Epithelial cell of alveolus of lung (primary cell): ENCODE measurements around the gene VPS26B. TPM values are rescaled to one million over a fixed set of nuclear protein-coding genes. Genes with fewer than 3 reads are reported as not detected.

Source experiments
- total RNA-seq: library from RNA; depleted of rRNA; stranded (reverse); fragments of >200 nt; gene quantifications from 2 replicates; pipeline ENCODE4 v1.2.1, GENCODE V29; 2015

VPS26B gene
- total RNA-seq, result 32.8 and 32.9 TPM in 2 replicates

DNA sequence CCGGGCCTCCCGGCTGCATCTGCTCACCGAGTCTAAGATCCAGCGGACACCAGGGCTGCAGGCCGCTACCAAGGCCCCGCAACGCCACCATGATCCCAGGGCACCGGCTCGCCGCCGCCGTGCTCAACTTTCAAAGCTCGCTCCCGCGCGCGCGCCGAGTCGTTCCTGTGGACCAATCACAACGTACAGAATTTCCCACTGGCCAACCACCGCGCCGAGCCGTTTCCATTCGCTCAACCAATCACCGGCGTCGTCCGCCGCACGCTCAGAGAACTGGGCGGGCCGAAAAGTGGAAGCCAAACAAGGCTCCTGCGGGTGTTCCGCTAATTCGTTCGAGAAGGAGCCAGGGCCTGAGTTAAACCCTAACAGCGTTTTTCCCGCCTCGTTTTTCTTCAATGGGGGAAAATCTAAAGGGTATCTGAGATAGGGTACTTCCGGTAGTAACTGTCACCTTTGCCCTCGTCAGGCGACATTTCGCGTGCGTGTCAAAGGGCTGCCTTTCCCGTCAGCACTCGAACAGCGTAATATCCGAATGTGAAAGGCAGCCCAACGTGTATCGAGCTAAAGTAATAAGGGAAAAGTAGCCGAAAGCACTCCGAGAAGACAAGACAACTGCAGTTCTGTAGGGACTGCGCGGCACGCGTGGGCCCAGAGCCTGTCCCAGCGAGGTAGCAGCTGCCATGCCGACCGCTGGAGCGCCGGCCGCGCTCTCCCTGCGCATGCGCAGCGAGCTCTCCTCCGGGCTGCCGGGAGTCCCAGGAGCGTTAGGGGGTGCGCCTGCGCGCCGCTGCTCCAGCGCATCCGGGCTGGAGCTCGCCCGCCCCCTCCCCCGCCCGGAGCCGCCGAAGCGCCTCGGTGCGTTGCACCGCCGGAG lies at the start of gene VPS26B, which contains the start of gene NCAPD3:
Gene VPS26B (plus strand): TSS at position 836 of the 874 bp plus-strand sequence. CDS start 452 bp downstream, outside the sequence.
Gene NCAPD3 (minus strand): TSS at position 132 of the 874 bp plus-strand sequence. CDS start 41 bp downstream, at position 91.

DNA sequence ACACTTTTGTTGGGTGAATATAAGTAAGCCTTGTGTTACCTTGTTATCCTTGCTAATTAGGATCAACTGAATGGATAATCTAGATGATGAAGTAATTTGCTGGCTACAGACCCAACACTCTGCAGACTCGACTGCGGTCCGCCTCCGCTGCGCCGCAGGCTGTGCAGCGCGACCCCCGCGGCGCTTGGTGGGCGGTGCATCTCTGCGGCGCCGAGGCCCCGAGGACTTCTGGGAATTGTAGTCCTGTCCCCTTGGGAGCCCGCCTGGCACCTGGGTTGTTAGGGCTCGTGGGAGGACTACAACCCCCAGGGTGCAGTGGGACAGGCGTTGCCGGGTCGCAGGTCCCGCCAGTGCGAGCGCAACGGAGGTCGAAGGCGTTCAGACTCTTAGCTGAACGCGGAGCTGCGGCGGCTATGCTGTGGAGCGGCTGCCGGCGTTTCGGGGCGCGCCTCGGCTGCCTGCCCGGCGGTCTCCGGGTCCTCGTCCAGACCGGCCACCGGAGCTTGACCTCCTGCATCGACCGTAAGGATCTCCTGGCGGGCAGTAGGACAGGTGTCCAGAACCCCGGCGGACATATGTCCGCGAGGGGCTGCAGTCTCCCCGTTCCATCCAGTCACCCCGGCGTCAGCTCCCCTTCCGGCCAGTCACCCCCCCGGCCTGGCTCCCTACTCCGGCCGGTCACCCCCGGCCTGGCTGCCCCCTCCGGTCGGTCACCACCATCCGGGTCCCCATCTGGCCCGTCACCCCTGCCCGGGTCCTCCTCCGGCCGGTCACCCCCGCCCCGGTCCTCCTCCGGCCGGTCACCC lies 28.9 kb downstream of the VPS26B start, which contains the start of the genes ACAD8 and THYN1:
Gene ACAD8 (plus strand): TSS at position 381 of the 806 bp plus-strand sequence. CDS start 33 bp downstream, at position 414.
Gene THYN1 (minus strand): TSS at position 165 of the 806 bp plus-strand sequence. CDS start 470 bp downstream, outside the sequence.

DNA sequence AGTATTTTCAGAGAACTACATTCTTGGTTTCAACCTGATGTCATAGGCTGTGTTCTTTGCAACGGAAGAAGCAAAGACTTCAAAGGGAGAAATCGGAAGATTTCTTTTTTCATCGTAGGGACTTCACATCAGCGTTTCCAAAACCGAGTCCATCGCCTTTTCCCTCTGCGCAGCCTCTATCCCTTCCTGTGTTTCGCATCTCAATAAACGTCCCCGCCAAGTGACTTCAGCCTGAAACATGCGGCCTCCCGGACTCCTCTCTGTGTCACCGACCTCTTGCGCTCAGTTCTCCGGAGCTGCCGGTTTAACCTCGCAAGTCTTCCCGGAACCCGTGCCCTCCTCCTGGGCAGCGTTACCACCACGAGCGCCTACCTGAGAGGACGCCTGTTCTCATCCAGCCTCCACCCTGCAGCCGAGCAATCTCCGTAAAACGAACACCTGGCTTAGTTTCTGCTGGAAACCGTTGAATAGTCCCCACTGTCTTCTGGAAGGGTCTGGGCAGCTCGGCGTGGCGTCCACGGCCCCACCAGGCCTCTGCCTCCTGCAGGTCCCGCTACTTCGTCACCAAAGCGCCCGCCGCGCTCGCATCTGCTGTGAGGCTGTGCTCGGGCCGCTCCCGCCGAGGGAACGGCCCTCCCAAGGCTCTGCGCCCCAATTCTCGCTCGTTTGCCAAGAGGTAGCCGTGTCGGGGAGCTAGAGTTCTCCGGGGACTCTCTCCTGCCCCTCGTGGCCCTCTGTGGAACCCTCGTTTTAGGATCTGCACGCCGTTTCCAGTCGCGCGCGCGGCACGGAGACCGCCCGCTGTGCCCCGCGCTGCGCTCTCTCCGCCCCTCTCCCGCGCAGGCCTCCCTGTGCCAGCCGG lies 51.3 kb downstream of the VPS26B start, which contains the start of gene GLB1L3:
Gene GLB1L3 (plus strand): TSS at position 846 of the 862 bp plus-strand sequence. CDS start 362 bp downstream, outside the sequence.

Other genes with a start within 250 kb of the VPS26B start
- gene JAM3, start 155.6 kb upstream of the VPS26B start, total RNA-seq, result 47.3 and 51.7 TPM in 2 replicates
- 11.3 and 13.8 TPM in 2 replicates for gene NCAPD3, start 704 bp upstream of the VPS26B start, total RNA-seq
- 61.4 and 70.6 TPM in 2 replicates for gene THYN1, start 28.7 kb downstream of the VPS26B start, total RNA-seq
- gene ACAD8, start 28.9 kb downstream of the VPS26B start, total RNA-seq, result 15.9 and 20.0 TPM in 2 replicates
- not detected in 2 replicates for gene GLB1L3, start 51.7 kb downstream of the VPS26B start, total RNA-seq
- gene GLB1L2, start 107.3 kb downstream of the VPS26B start, total RNA-seq, result 0.13 and 2.8 TPM in 2 replicates
- not detected in 2 replicates for gene B3GAT1, start 187.6 kb downstream of the VPS26B start, total RNA-seq